Loucy (cell line): Measurements from ENCODE around the gene GGA3.
A peak's percentile ranks its signal among the peaks of the same experiment; 100 is the strongest.
"Not testable (repeated sequence)": the region's sequence is repeated elsewhere in the genome, so short reads cannot be mapped to it uniquely, and the experiment has no call there.

ENCODE experiments used
- H2AFZ ChIP-seq: fragments of 200-600 bp; sonication (generic); 2 replicates; pipeline ENCODE4 v1.6.0; 2016; ENCODE audit warnings: antibody characterized with exemption, mild to moderate bottlenecking, low read length, moderate library complexity
- H3F3A ChIP-seq: fragments of 200-600 bp; 2 replicates; pipeline ENCODE4 v1.6.0; 2016; ENCODE audit warnings: antibody characterized with exemption, low read depth, mild to moderate bottlenecking
- H3K27me3 ChIP-seq: fragments of 200-600 bp; sonication (generic); 2 replicates; pipeline ENCODE4 v1.6.1; 2014; ENCODE audit warnings: low read length, mild to moderate bottlenecking; ENCODE audit not compliant: insufficient read depth, poor library complexity, severe bottlenecking
- H3K36me3 ChIP-seq: fragments of 200-600 bp; sonication (generic); 2 replicates; pipeline ENCODE4 v1.6.1; 2016; ENCODE audit warnings: low read length; ENCODE audit not compliant: insufficient read depth
- H3K4me1 ChIP-seq: fragments of 200-600 bp; sonication (generic); 2 replicates; pipeline ENCODE4 v1.5.1; 2014; ENCODE audit warnings: low read length, mild to moderate bottlenecking; ENCODE audit not compliant: insufficient read depth, poor library complexity, severe bottlenecking
- H3K4me2 ChIP-seq: fragments of 200-600 bp; sonication (generic); 2 replicates; pipeline ENCODE4 v1.6.0; 2014; ENCODE audit warnings: antibody characterized with exemption, low read length, low read depth, mild to moderate bottlenecking; ENCODE audit not compliant: poor library complexity, severe bottlenecking
- H3K4me3 ChIP-seq: fragments of 200-600 bp; sonication (generic); 2 replicates; pipeline ENCODE4 v1.5.1; 2014; ENCODE audit warnings: low read length, mild to moderate bottlenecking, mixed read lengths; ENCODE audit not compliant: poor library complexity, severe bottlenecking
- H3K79me2 ChIP-seq: fragments of 200-600 bp; sonication (generic); 2 replicates; pipeline ENCODE4 v1.6.1; 2014; ENCODE audit warnings: low read length; ENCODE audit not compliant: insufficient read depth
- H3K9ac ChIP-seq: fragments of 200-600 bp; sonication (generic); 2 replicates; pipeline ENCODE4 v1.6.0; 2014; ENCODE audit warnings: mild to moderate bottlenecking, low read depth, low read length, moderate library complexity; ENCODE audit not compliant: poor library complexity, severe bottlenecking
- H3K9me2 ChIP-seq: fragments of 200-600 bp; sonication (generic); replicated peaks from 2 replicates; pipeline ENCODE4 v1.6.1; 2016; ENCODE audit warnings: low read depth, low read length, mixed read lengths
- H3K9me3 ChIP-seq: fragments of 200-600 bp; sonication (generic); 2 replicates; pipeline ENCODE4 v1.6.1; 2014; ENCODE audit warnings: mild to moderate bottlenecking, antibody characterized with exemption, low read length, low read depth; ENCODE audit not compliant: insufficient read depth
- H4K20me1 ChIP-seq: fragments of 200-600 bp; sonication (generic); 2 replicates; pipeline ENCODE4 v1.6.0; 2014; ENCODE audit warnings: antibody characterized with exemption, low read length, mild to moderate bottlenecking; ENCODE audit not compliant: insufficient read depth, poor library complexity, severe bottlenecking
- EZH2phosphoT487 ChIP-seq: fragments of 200-600 bp; IDR thresholded peaks from 2 replicates; pipeline ENCODE4 v1.6.1; 2018; ENCODE audit warnings: antibody characterized with exemption, mild to moderate bottlenecking, moderate library complexity, borderline replicate concordance
- TF ChIP-seq, protein P1 (sequence below): fragments of 200-600 bp; sonication (generic); conservative IDR thresholded peaks from 2 replicates; pipeline ENCODE4 v1.5.1; 2014; ENCODE audit warnings: mild to moderate bottlenecking, antibody characterized with exemption, low read length

GGA3 gene

DNA sequence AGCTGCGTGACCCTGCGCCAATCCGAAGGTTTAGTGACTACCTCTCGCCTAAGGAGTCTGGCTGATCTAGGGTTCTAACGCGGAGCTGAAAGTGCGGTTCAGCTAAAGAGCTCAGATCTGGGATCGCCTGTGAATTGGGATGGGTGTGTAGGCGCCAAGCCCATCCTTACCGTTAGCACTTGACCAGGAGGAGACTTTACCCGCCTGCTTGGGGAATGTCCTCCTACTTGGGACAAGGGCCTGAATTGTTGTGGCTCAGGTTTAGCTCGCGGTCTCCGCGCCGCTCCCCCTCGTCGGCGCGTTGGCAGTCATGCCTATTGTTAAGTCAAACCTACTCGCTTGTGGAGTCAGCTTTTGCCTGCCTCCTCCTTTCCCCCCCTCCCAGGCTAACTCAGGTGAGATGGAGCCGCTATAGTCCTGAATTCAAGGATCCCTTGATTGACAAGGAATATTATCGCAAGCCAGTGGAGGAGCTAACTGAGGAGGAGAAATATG is 753 bp upstream of the GGA3 start:
- Histone ChIP-seq H3K27me3 (no peaks in the 10 kb centered on the region), H3K9me3 (no peaks in the 10 kb centered on the region), H3K9ac (peak overlapping the region; percentile 94), H3K79me2 (peaks cover 53% of the 10 kb centered on the region), H2AFZ (peak overlapping the region; percentile 82), H3K4me1 (peaks cover 22% of the 10 kb centered on the region), H3K9me2 (no peaks in the 10 kb centered on the region), H3K36me3 (peaks cover 16% of the 10 kb centered on the region; the same call in 1 of the 2 replicates), H4K20me1 (peaks cover 13% of the 10 kb centered on the region), H3K4me3 (peak overlapping the region; percentile 93), H3F3A (no peaks in the 10 kb centered on the region), H3K4me2 (peak overlapping the region; percentile 84)
- no peak for TF ChIP-seq EZH2phosphoT487
- TF ChIP-seq, protein P1, sequence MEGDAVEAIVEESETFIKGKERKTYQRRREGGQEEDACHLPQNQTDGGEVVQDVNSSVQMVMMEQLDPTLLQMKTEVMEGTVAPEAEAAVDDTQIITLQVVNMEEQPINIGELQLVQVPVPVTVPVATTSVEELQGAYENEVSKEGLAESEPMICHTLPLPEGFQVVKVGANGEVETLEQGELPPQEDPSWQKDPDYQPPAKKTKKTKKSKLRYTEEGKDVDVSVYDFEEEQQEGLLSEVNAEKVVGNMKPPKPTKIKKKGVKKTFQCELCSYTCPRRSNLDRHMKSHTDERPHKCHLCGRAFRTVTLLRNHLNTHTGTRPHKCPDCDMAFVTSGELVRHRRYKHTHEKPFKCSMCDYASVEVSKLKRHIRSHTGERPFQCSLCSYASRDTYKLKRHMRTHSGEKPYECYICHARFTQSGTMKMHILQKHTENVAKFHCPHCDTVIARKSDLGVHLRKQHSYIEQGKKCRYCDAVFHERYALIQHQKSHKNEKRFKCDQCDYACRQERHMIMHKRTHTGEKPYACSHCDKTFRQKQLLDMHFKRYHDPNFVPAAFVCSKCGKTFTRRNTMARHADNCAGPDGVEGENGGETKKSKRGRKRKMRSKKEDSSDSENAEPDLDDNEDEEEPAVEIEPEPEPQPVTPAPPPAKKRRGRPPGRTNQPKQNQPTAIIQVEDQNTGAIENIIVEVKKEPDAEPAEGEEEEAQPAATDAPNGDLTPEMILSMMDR: no peak

DNA sequence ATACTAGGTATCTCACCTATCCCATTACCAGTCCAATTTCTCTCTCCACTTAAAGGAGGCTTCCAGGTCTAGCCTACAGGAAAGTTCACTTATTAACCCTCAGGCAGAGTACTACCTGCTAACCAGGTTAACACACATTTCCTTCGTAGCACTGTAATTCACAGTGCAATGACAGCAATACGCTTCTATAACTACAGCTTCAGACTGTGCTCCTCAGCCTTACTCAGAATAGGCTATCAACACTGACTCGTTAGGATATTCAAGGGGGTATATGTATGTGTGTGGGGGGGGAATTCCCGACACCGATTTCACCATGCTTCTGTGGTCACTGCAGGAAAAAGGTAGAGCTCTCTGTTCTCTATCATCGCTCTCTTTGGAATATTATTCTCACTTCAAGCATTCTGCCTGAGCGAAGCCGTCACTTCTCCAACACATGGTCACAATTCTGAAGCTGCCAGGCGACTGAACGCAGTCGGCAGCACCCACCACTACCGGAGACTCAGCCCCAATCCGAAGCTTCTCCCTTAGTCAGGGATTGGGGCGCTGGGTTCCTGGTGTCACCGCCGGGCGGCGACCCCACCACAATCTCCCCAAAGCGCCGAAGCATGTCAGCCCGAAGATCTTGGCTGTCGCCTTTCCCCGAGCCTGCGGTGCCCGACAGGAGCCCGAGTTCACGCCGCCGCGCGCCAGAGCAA is 618 bp downstream of the GGA3 start:
- Histone ChIP-seq H4K20me1 (peaks cover 13% of the 10 kb centered on the region), H3K79me2 (peaks cover 53% of the 10 kb centered on the region), H3K4me2 (peak overlapping the region; percentile 98), H3K36me3 (peaks cover 6% of the 10 kb centered on the region; the same call in 1 of the 2 replicates), H3F3A (no peaks in the 10 kb centered on the region), H3K4me1 (peaks cover 22% of the 10 kb centered on the region), H3K9me3 (no peaks in the 10 kb centered on the region), H3K4me3 (peak overlapping the region; percentile 93), H3K27me3 (no peaks in the 10 kb centered on the region), H3K9me2 (no peaks in the 10 kb centered on the region), H2AFZ (peak overlapping the region; percentile 82), H3K9ac (peak overlapping the region; percentile 94)
- no peak for TF ChIP-seq EZH2phosphoT487
- TF ChIP-seq, protein P1: 0 out of 2 replicates have a peak, but pooled peaks have one; percentile 11

DNA sequence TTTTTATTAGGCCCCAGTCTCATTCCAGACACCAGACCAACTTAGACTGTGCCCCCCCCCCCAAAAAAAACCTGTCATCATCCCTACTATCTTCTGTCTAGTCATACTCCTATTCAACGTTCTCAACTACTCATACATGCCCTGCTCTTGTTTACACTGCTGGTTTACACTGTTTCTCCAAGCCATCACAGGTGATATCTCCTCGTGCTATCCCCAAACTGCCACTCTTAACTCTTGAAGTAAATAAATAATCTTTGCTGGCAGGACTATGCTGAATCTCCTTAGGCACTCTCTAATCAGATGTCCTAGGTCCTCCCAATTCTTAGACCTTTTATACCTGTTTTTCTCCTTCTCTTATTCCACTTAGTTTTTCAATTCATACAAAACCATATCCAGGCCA is 4.2 kb downstream of the GGA3 start:
- H3K27me3 ChIP-seq, H3K4me2 ChIP-seq, H3K4me3 ChIP-seq, H3F3A ChIP-seq, H3K36me3 ChIP-seq, H3K9me3 ChIP-seq, H2AFZ ChIP-seq, H3K9me2 ChIP-seq, H3K9ac ChIP-seq: not testable (repeated sequence)
- Histone ChIP-seq H3K4me1 (peaks cover 13% of the 10 kb centered on the region), H3K79me2 (peaks cover 40% of the 10 kb centered on the region), H4K20me1 (peaks cover 13% of the 10 kb centered on the region)

DNA sequence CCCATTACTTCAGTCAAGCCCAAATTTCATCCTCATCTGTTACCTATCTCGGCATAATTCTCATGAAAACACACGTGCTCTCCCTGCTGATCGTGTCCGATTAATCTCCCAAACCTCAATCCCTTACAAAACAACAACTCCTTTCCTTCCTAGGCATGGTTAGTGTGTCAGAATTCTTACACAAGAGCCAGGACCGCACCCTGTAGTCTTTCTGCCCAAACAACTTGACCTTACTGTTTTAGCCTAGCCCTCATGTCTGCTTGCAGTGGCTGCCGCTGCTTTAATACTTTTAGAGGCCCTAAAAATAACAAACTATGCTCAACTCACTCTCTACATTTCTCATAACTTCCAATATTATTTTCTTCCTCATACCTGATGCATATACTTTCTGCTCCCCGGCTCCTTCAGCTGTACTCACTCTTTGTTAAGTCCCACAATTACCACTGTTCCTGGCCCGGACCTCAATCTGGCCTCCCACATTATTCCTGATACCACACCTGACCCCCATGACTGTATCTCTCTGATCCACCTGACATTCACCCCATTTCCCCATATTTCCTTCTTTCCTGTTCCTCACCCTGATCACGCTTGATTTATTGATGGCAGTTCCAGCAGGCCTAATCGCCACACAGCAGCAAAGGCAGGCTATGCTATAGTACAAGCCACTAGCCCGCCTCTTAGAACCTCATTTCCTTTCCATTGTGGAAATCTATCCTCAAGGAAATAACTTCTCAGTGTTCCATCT is 5.3 kb downstream of the GGA3 start:
- H2AFZ ChIP-seq, H3K4me3 ChIP-seq, H3K36me3 ChIP-seq, H3K9me3 ChIP-seq, H3K9ac ChIP-seq, H3K9me2 ChIP-seq, H3K27me3 ChIP-seq, H3F3A ChIP-seq, H3K4me2 ChIP-seq: not testable (repeated sequence)
- H4K20me1 ChIP-seq: peaks cover 12% of the 10 kb centered on the region
- H3K79me2 ChIP-seq: peaks cover 38% of the 10 kb centered on the region
- peaks cover 13% of the 10 kb centered on the region for H3K4me1 ChIP-seq
